BJ (cell line): ENCODE measurements around the gene PCSK2. TPM values are rescaled to one million over a fixed set of nuclear protein-coding genes. Genes with fewer than 3 reads are reported as not detected.

ENCODE experiments used
- CTCF ChIA-PET: fragments of 350-600 bp; formaldehyde crosslinking; extraction: SDS; loops from one replicate; lab custom pipeline; 2021; ENCODE audit warnings: antibody characterized with exemption, inconsistent platforms; lab: Yijun Ruan, JAX
- POLR2A ChIA-PET: fragments of 300-600 bp; sonication (Branson Sonifier 250); formaldehyde crosslinking; extraction: SDS; loops from one replicate; lab custom pipeline; 2021; ENCODE audit warnings: antibody characterized with exemption; lab: Charles Lee
- DNase-seq: peaks from one replicate; pipeline ENCODE4 v3.0.0-alpha.2; 2011; ENCODE audit warnings: low read depth
- H3K27me3 ChIP-seq: 2 replicates; pipeline ENCODE4 v1.6.0; 2011; ENCODE audit warnings: low read length; ENCODE audit not compliant: control insufficient read depth, insufficient read depth
- H3K36me3 ChIP-seq: 2 replicates; pipeline ENCODE4 v1.5.1; 2011; ENCODE audit warnings: low read length; ENCODE audit not compliant: control insufficient read depth, insufficient read depth
- H3K4me3 ChIP-seq: 2 replicates; pipeline ENCODE4 v1.5.1; 2011; ENCODE audit warnings: low read depth, mild to moderate bottlenecking, control low read depth, low read length
- CTCF ChIP-seq: IDR thresholded peaks from 2 replicates; pipeline ENCODE4 v1.5.1; 2011; ENCODE audit warnings: low read depth, mild to moderate bottlenecking, control low read depth, inconsistent platforms, low read length, moderate library complexity; ENCODE audit not compliant: insufficient read depth
- polyA plus RNA-seq: library from polyadenylated mRNA; depleted of rRNA; stranded (reverse); fragments of >200 nt; gene quantifications from 2 replicates; pipeline ENCODE4 v1.2.3, GENCODE V29; 2011

The PCSK2 gene
- polyA plus RNA-seq, 1 experiment = not detected

GRCh38 chr20:17248224-17248623 is 21.4 kb downstream of the PCSK2 start:
- Histone ChIP-seq H3K27me3 (no peaks in the 10 kb centered on the region), H3K4me3 (no peak overlapping the region), H3K36me3 (no peaks in the 10 kb centered on the region)
- TF ChIP-seq CTCF = no peak
- ChIA-PET CTCF (no interaction called here), POLR2A (no interaction called here)
- no peak for DNase-seq

DNA sequence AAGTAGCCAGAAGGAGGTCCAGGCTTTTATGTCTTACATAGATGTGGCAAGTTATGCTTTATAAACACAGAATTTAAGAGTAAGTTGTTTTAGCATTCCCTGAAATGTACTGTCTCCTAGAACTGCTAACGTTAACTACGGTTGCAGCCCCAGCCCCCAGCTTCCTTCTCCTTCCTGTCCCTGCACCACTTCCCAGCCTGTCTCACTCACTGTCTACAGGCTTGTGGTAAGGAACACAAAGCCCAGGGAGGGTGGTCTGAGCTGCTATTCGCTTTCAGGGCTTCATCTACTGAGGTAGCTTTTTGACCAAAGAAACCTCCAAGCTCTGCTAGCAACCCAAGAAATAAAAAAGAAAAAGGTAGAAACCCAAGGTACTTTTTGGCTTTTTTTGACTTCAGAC is 35.9 kb downstream of the PCSK2 start:
- H3K36me3 ChIP-seq = no peaks in the 10 kb centered on the region
- H3K4me3 ChIP-seq = no peak overlapping the region
- no peak for DNase-seq
- TF ChIP-seq CTCF = no peak
- no peaks in the 10 kb centered on the region for H3K27me3 ChIP-seq
- POLR2A ChIA-PET = no interaction called here
- CTCF ChIA-PET = no interaction called here

DNA sequence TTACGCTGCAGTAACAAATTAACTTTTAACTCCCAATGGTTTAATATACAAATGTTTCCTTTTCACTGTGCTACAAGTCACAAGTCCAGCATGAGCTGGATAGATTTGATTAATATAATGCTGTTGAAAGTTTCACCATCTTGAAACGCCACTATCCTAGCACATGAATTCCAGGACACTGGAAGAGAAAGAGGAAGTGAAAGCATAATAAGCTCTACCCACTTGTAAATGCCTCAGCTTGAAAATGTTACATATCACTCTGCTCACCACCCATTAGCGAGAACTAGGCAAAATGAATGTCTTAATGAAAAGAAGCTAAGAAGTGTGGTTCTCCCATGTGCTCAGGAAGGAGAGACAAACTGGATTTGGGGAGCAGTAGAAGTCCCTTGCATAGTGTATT is 46.9 kb downstream of the PCSK2 start:
- ChIA-PET CTCF (no interaction called here), POLR2A (no interaction called here)
- DNase-seq = no peak
- Histone ChIP-seq H3K27me3 (no peaks in the 10 kb centered on the region), H3K36me3 (no peaks in the 10 kb centered on the region), H3K4me3 (no peak overlapping the region)
- no peak for TF ChIP-seq CTCF

DNA sequence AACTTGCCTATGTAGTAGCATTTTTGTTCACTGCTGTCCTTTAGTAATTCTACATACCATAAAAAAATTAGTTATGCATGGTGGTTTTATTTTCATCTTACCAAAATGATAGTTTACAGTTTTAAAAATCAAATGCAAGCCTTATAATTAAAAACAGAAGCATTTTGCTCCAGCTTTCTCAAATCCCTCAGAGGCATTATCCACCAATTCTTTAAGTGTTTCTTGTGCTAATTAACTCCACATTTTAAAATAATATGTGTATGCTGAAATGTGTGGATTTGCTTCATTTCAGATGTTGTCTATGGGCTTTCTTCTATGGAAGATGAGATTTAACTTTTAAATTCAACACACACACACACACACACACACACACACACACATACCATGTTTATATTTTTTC is 49.3 kb downstream of the PCSK2 start:
- ChIA-PET CTCF (interaction anchor here (0.6 kb wide), 1 partner anchor 474 kb away, joined by 3 read pairs; no protein-coding TSS in a partner anchor), POLR2A (no interaction called here)
- no peak for DNase-seq
- no peak for TF ChIP-seq CTCF
- Histone ChIP-seq H3K27me3 (no peaks in the 10 kb centered on the region), H3K36me3 (no peaks in the 10 kb centered on the region), H3K4me3 (no peak overlapping the region)

- H3K36me3 ChIP-seq = no peaks in the 10 kb centered on the region
- no peaks in the 10 kb centered on the region for H3K27me3 ChIP-seq
- POLR2A ChIA-PET = no interaction called here
- peak; percentile 45 for TF ChIP-seq CTCF
- DNase-seq = no peak
- CTCF ChIA-PET = interaction anchor here (0.7 to 4.3 kb wide), 8 partner anchors 10 to 482 kb away, joined by 3 to 35 read pairs (median 4); no protein-coding TSS in a partner anchor
- no peak overlapping the region for H3K4me3 ChIP-seq
These were observed 54.6 kb downstream of the PCSK2 start for GRCh38 chr20:17281478-17281877.
